BLaER1 (cell line): ENCODE data around the gene SLC1A4.

Experiments
- H3K27ac ChIP-seq: shearing (Covaris generic); formaldehyde crosslinking; 2 replicates; pipeline ENCODE4 v1.8.1; 2022
- H3K27me3 ChIP-seq: shearing (Covaris generic); formaldehyde crosslinking; 2 replicates; pipeline ENCODE4 v1.8.1; 2022
- H3K36me3 ChIP-seq: shearing (Covaris generic); formaldehyde crosslinking; 2 replicates; pipeline ENCODE4 v1.8.1; 2022
- H3K4me1 ChIP-seq: shearing (Covaris generic); formaldehyde crosslinking; 2 replicates; pipeline ENCODE4 v1.8.1; 2022
- H3K4me2 ChIP-seq: shearing (Covaris generic); formaldehyde crosslinking; 2 replicates; pipeline ENCODE4 v1.8.1; 2022
- H3K4me3 ChIP-seq: shearing (Covaris generic); formaldehyde crosslinking; 2 replicates; pipeline ENCODE4 v1.8.1; 2022
- H3K9ac ChIP-seq: shearing (Covaris generic); formaldehyde crosslinking; 2 replicates; pipeline ENCODE4 v1.8.1; 2022
- H3K9me3 ChIP-seq: shearing (Covaris generic); formaldehyde crosslinking; 2 replicates; pipeline ENCODE4 v1.8.1; 2022
- H4K20me1 ChIP-seq: shearing (Covaris generic); formaldehyde crosslinking; 2 replicates; pipeline ENCODE4 v1.8.1; 2022
- Cebpa-rat ChIP-seq: shearing (Covaris generic); IDR thresholded peaks from 2 replicates; pipeline ENCODE4 v1.8.1; 2022

Gene SLC1A4

GRCh38 chr2:65024149-65024829 is 35.1 kb downstream of the SLC1A4 start:
- H3K4me2 ChIP-seq: peak overlapping the region; percentile 36
- no peak overlapping the region for H3K9ac ChIP-seq
- H3K4me1 ChIP-seq: peaks cover 48% of the 10 kb centered on the region
- H3K36me3 ChIP-seq: peaks cover 49% of the 10 kb centered on the region
- H3K4me3 ChIP-seq: no peak overlapping the region
- no peaks in the 10 kb centered on the region for H3K9me3 ChIP-seq
- no peaks in the 10 kb centered on the region for H4K20me1 ChIP-seq
- no peaks in the 10 kb centered on the region for H3K27me3 ChIP-seq
- no peak for TF ChIP-seq Cebpa-rat
- H3K27ac ChIP-seq: no peak overlapping the region

GRCh38 chr2:65025453-65026123 is 36.4 kb downstream of the SLC1A4 start:
- peak overlapping the region; percentile 3; the same call in 1 of the 2 replicates for H3K27ac ChIP-seq
- no peak overlapping the region for H3K4me3 ChIP-seq
- no peaks in the 10 kb centered on the region for H3K9me3 ChIP-seq
- peaks cover 36% of the 10 kb centered on the region for H3K36me3 ChIP-seq
- no peak overlapping the region for H3K9ac ChIP-seq
- no peaks in the 10 kb centered on the region for H3K27me3 ChIP-seq
- peaks cover 49% of the 10 kb centered on the region for H3K4me1 ChIP-seq
- H3K4me2 ChIP-seq: peak overlapping the region; percentile 69
- no peaks in the 10 kb centered on the region for H4K20me1 ChIP-seq
- TF ChIP-seq Cebpa-rat: no peak

- no peaks in the 10 kb centered on the region for H3K27me3 ChIP-seq
- H4K20me1 ChIP-seq: no peaks in the 10 kb centered on the region
- no peak for TF ChIP-seq Cebpa-rat
- H3K4me2 ChIP-seq: peak overlapping the region; percentile 69
- no peak overlapping the region for H3K9ac ChIP-seq
- H3K9me3 ChIP-seq: no peaks in the 10 kb centered on the region
- peak overlapping the region; percentile 3; the same call in 1 of the 2 replicates for H3K27ac ChIP-seq
- peaks cover 54% of the 10 kb centered on the region for H3K4me1 ChIP-seq
- H3K4me3 ChIP-seq: no peak overlapping the region
- H3K36me3 ChIP-seq: peaks cover 31% of the 10 kb centered on the region
These were observed 37.0 kb downstream of the SLC1A4 start for GRCh38 chr2:65026154-65026553.

- no peak for TF ChIP-seq Cebpa-rat
- H3K9ac ChIP-seq: no peak overlapping the region
- no peak overlapping the region for H3K4me3 ChIP-seq
- no peaks in the 10 kb centered on the region for H3K9me3 ChIP-seq
- no peaks in the 10 kb centered on the region for H3K27me3 ChIP-seq
- H3K27ac ChIP-seq: 0 out of 2 replicates have a peak overlapping the region, but pooled peaks have one; percentile 3
- H3K4me2 ChIP-seq: peak overlapping the region; percentile 69
- peaks cover 62% of the 10 kb centered on the region for H3K4me1 ChIP-seq
- peaks cover 23% of the 10 kb centered on the region for H3K36me3 ChIP-seq
- H4K20me1 ChIP-seq: no peaks in the 10 kb centered on the region
These were observed 37.7 kb downstream of the SLC1A4 start for GRCh38 chr2:65026704-65027464.

GRCh38 chr2:65027616-65028244 is 38.5 kb downstream of the SLC1A4 start:
- peak overlapping the region; percentile 35; the same call in 1 of the 2 replicates for H3K27ac ChIP-seq
- peaks cover 70% of the 10 kb centered on the region for H3K4me1 ChIP-seq
- H3K27me3 ChIP-seq: no peaks in the 10 kb centered on the region
- no peak overlapping the region for H3K4me3 ChIP-seq
- H4K20me1 ChIP-seq: no peaks in the 10 kb centered on the region
- H3K9me3 ChIP-seq: no peaks in the 10 kb centered on the region
- peak overlapping the region; percentile 69 for H3K4me2 ChIP-seq
- H3K36me3 ChIP-seq: peaks cover 15% of the 10 kb centered on the region
- no peak overlapping the region for H3K9ac ChIP-seq
- no peak for TF ChIP-seq Cebpa-rat

- no peaks in the 10 kb centered on the region for H4K20me1 ChIP-seq
- no peak overlapping the region for H3K27ac ChIP-seq
- H3K4me1 ChIP-seq: peaks cover 50% of the 10 kb centered on the region
- no peak overlapping the region for H3K4me3 ChIP-seq
- H3K36me3 ChIP-seq: no peaks in the 10 kb centered on the region
- TF ChIP-seq Cebpa-rat: no peak
- peak overlapping the region; percentile 63 for H3K4me2 ChIP-seq
- H3K9me3 ChIP-seq: no peaks in the 10 kb centered on the region
- no peak overlapping the region for H3K9ac ChIP-seq
- no peaks in the 10 kb centered on the region for H3K27me3 ChIP-seq
These were observed 41.5 kb downstream of the SLC1A4 start for GRCh38 chr2:65030476-65031332.

- no peaks in the 10 kb centered on the region for H3K9me3 ChIP-seq
- no peaks in the 10 kb centered on the region for H4K20me1 ChIP-seq
- 0 out of 2 replicates have a peak, but pooled peaks have one; percentile 32 for TF ChIP-seq Cebpa-rat
- no peaks in the 10 kb centered on the region for H3K36me3 ChIP-seq
- no peak overlapping the region for H3K27ac ChIP-seq
- H3K4me1 ChIP-seq: peaks cover 43% of the 10 kb centered on the region
- no peak overlapping the region for H3K4me3 ChIP-seq
- H3K9ac ChIP-seq: no peak overlapping the region
- H3K4me2 ChIP-seq: peak overlapping the region; percentile 63
- H3K27me3 ChIP-seq: no peaks in the 10 kb centered on the region
These were observed 42.3 kb downstream of the SLC1A4 start for GRCh38 chr2:65031341-65032018.

GRCh38 chr2:65032019-65032975 is 43.1 kb downstream of the SLC1A4 start:
- H3K4me2 ChIP-seq: peak overlapping the region; percentile 63
- 0 out of 2 replicates have a peak, but pooled peaks cover 1% of the 10 kb centered on the region for H3K36me3 ChIP-seq
- no peaks in the 10 kb centered on the region for H4K20me1 ChIP-seq
- no peak overlapping the region for H3K4me3 ChIP-seq
- 0 out of 2 replicates have a peak overlapping the region, but pooled peaks have one; percentile 6 for H3K27ac ChIP-seq
- H3K9ac ChIP-seq: 0 out of 2 replicates have a peak overlapping the region, but pooled peaks have one; percentile 37
- H3K4me1 ChIP-seq: peaks cover 34% of the 10 kb centered on the region
- no peaks in the 10 kb centered on the region for H3K9me3 ChIP-seq
- no peak for TF ChIP-seq Cebpa-rat
- no peaks in the 10 kb centered on the region for H3K27me3 ChIP-seq
